Left ventricle myocardium inferior (tissue), 1 donor: Measurements from ENCODE around the gene VGLL1. TPM values are rescaled to one million over a fixed set of nuclear protein-coding genes. Genes with fewer than 3 reads are reported as not detected.

Experiments used
- DNase-seq: peaks from one replicate; pipeline ENCODE4 v3.0.0-alpha.2; 2020
- H3K27ac ChIP-seq: fragments of 200-600 bp; replicated peaks from 2 replicates; pipeline ENCODE4 v1.8.0; 2021
- H3K27me3 ChIP-seq: fragments of 200-600 bp; 2 replicates; pipeline ENCODE4 v1.8.0; 2021; ENCODE audit warnings: low read depth
- H3K36me3 ChIP-seq: fragments of 200-600 bp; 2 replicates; pipeline ENCODE4 v1.8.0; 2021
- H3K4me1 ChIP-seq: fragments of 200-600 bp; 2 replicates; pipeline ENCODE4 v1.8.0; 2021
- H3K4me3 ChIP-seq: fragments of 200-600 bp; 2 replicates; pipeline ENCODE4 v1.8.0; 2021; ENCODE audit warnings: mild to moderate bottlenecking, moderate library complexity
- H3K9me3 ChIP-seq: fragments of 200-600 bp; replicated peaks from 2 replicates; pipeline ENCODE4 v1.8.0; 2021
- intact Hi-C: fragments of 100-400 bp; cut with micrococcal nuclease; formaldehyde crosslinking; loops from one replicate; pipeline ENCODE4 v1.11.0; 2022
- total RNA-seq: library from RNA; stranded (reverse); fragmentation: NEBNext Ultra II Directional; extraction: Animal tissue kit (Norgen Biotek cat#: 25700); gene quantifications from one replicate; pipeline ENCODE4 v1.2.1, GENCODE V29; 2021
- TF ChIP-seq, protein P1 (sequence below): fragments of 200-600 bp; IDR thresholded peaks from 2 replicates; pipeline ENCODE4 v1.8.0; 2021; ENCODE audit warnings: antibody characterized with exemption, mild to moderate bottlenecking, borderline replicate concordance
- donor health status: DM: no; HTN: yes; CAD: no; lungs with severe emphysema.

Gene VGLL1
- total RNA-seq, 1 donor from 2014 or later = not detected

DNA sequence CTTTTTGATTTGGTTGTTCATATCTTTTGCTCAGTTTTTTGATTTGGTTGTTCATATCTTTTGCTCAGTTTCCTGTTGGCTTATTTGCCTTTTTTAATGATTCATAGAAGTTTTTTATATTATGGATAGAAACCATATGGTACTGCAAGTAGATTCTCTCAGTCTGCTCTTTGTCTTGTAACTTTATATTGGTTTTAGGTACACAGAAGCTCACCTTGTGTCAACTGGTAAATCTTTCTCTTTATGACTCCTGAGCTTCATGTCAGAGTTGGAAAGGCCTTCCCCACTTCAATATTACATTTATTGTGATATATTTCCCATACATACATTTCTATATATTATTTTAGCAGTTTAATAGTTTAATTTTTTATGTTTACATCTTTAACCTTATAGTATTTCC is 8.2 kb upstream of the VGLL1 start:
- intact Hi-C loops = no loop called here
- H3K27me3 ChIP-seq = no peaks in the 10 kb centered on the region
- H3K9me3 ChIP-seq = no peaks in the 10 kb centered on the region
- TF ChIP-seq, protein P1, sequence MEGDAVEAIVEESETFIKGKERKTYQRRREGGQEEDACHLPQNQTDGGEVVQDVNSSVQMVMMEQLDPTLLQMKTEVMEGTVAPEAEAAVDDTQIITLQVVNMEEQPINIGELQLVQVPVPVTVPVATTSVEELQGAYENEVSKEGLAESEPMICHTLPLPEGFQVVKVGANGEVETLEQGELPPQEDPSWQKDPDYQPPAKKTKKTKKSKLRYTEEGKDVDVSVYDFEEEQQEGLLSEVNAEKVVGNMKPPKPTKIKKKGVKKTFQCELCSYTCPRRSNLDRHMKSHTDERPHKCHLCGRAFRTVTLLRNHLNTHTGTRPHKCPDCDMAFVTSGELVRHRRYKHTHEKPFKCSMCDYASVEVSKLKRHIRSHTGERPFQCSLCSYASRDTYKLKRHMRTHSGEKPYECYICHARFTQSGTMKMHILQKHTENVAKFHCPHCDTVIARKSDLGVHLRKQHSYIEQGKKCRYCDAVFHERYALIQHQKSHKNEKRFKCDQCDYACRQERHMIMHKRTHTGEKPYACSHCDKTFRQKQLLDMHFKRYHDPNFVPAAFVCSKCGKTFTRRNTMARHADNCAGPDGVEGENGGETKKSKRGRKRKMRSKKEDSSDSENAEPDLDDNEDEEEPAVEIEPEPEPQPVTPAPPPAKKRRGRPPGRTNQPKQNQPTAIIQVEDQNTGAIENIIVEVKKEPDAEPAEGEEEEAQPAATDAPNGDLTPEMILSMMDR = no peak
- no peak overlapping the region for H3K4me3 ChIP-seq
- H3K4me1 ChIP-seq = peaks cover 14% of the 10 kb centered on the region
- no peak overlapping the region for H3K27ac ChIP-seq
- no peak for DNase-seq
- H3K36me3 ChIP-seq = no peaks in the 10 kb centered on the region

DNA sequence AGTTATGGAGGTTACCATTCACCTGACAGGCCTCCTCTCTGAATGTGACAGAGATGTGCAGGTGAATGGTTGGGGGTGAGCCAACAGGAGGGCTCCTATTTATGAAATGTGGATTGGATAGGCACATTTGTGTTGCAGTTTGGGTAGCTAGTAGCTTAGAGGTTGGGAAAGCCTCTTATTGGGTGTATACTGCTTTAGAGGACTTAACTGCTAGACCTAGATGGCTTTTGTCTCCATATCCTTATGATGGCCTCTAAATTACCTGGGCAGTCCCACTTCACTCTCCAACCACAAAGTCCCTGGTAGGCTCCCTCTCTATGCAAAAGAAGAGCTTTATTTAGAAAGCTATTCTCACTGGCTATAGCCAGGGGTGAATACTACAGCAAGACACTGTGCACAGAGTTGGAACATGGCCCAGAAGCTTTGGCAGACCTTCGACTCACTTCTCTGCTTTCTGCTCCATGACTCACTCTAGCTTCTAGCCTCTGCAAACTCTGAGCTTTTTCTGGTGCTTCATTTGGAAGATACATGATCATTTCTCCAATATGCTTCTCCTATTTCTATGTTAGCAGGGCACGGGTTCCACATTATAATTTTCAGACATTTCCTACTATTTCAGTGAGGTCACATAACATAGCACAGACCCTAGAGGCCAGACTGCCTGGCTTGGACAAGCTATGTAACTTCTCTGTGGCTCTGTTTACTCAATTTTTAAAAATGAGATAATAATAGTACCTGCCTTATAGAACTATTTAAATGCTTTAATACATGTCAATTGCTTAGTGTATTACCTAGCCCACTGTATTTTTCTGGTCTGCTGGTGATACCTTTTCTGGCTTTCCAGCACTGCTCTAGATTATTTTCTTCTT is 6.0 kb upstream of the VGLL1 start:
- H3K27me3 ChIP-seq = no peaks in the 10 kb centered on the region
- TF ChIP-seq, protein P1 = no peak
- DNase-seq = peak; percentile 72
- H3K4me3 ChIP-seq = no peak overlapping the region
- no peaks in the 10 kb centered on the region for H3K36me3 ChIP-seq
- H3K27ac ChIP-seq = peak overlapping the region; percentile 81
- intact Hi-C loops = no loop called here
- H3K4me1 ChIP-seq = peaks cover 14% of the 10 kb centered on the region
- H3K9me3 ChIP-seq = no peaks in the 10 kb centered on the region

DNA sequence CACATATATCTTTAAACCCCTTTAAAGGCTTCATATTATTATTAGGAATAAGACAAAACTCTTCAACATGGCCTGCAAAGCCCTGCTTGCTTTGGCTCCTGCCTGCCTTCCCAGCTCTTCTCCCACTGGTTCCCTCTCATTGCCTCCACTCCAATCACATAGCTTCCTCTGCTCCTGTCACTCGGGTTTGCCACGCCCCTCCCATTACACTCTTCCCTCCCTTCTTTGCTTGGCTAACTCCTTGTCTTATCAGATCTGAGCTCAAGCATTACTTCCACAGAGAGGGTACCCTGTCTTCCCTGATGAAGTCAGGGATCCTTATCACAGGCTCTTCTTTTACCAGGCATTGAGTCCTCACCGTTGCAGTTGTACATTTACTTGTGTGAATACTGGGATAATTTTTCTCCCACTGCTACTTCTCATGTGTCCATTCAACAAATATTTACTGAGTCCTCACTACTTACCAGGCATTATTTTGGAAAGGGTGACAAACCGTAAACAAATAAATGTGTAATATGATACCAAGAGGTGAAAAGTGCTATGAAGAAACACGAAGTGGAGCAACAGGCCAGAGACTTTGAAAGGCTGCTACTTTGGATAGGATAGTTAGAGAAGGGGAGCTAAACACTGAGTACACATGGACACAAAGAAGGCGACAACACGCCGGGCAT is 3.2 kb upstream of the VGLL1 start:
- peaks cover 14% of the 10 kb centered on the region for H3K4me1 ChIP-seq
- intact Hi-C loops = no loop called here
- no peak overlapping the region for H3K27ac ChIP-seq
- DNase-seq = no peak
- H3K36me3 ChIP-seq = no peaks in the 10 kb centered on the region
- TF ChIP-seq, protein P1 = no peak
- H3K27me3 ChIP-seq = no peaks in the 10 kb centered on the region
- no peak overlapping the region for H3K4me3 ChIP-seq
- H3K9me3 ChIP-seq = no peaks in the 10 kb centered on the region

DNA sequence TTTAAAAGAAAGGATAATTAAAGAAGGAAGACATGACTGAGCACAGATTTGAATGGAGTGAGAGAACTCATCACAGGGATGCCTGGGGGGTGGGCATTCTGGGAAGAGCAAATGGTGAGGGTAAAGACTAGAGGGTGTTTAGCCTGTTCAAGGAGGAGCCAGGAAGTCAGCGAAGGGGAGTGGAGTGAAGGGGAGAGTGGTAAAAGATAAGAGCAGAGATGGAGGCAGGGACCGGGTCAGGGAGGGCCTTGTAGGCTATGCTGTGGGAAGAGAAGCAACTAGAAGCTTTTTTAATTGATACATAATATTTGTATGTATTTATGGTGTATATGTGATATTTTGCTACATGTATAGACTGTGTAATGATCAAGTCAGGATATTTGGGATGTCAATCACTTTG is 2.2 kb upstream of the VGLL1 start:
- H3K27me3 ChIP-seq = no peaks in the 10 kb centered on the region
- DNase-seq = no peak
- no peaks in the 10 kb centered on the region for H3K9me3 ChIP-seq
- peaks cover 14% of the 10 kb centered on the region for H3K4me1 ChIP-seq
- H3K27ac ChIP-seq = no peak overlapping the region
- intact Hi-C loops = no loop called here
- no peaks in the 10 kb centered on the region for H3K36me3 ChIP-seq
- TF ChIP-seq, protein P1 = no peak
- no peak overlapping the region for H3K4me3 ChIP-seq

DNA sequence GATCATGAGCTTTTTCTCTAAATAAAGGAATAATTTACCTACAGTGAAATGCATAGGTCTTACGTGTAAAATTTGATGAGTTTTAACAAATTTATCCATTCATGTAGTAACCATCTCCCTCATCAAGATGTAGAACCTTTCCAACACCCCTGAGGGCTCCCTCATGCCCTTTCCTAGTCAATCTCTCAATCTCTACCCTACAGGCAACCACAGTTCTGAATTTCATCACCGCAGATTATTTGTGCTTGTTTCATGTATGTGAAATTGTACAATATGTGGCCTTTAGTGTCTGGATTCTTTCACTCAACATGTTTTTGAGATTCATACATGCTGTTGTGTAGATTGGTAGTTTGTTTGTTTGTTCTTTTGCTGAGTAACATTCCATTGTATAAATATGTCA is 2.1 kb downstream of the VGLL1 start:
- H3K36me3 ChIP-seq = no peaks in the 10 kb centered on the region
- no peak for DNase-seq
- no peaks in the 10 kb centered on the region for H3K4me1 ChIP-seq
- no peak overlapping the region for H3K4me3 ChIP-seq
- no peak overlapping the region for H3K27ac ChIP-seq
- intact Hi-C loops = no loop called here
- H3K27me3 ChIP-seq = no peaks in the 10 kb centered on the region
- H3K9me3 ChIP-seq = no peaks in the 10 kb centered on the region
- TF ChIP-seq, protein P1 = no peak
